Caco-2 (cell line): ENCODE data around the gene RALGDS. TPM values are rescaled to one million over a fixed set of nuclear protein-coding genes. Genes with fewer than 3 reads are reported as not detected.

Source experiments
- BruUV-seq: library from RNA; stranded (reverse); fragments of 400-500 nt; replicated peaks from 2 replicates; lab custom pipeline; 2021; lab: Mats Ljungman, UMichigan
- CTCF ChIA-PET: fragments of 300-600 bp; sonication (Branson Sonifier 250); formaldehyde crosslinking; loops from one replicate; lab custom pipeline; 2022; ENCODE audit warnings: antibody characterized with exemption; lab: Charles Lee
- POLR2A ChIA-PET: fragments of 300-600 bp; sonication (Branson Sonifier 250); formaldehyde crosslinking; loops from one replicate; lab custom pipeline; 2022; ENCODE audit warnings: antibody characterized with exemption; lab: Charles Lee
- DNase-seq, 2 experiments: peaks; one replicate each; pipeline versions ENCODE4 v3.0.0 to v3.0.0-alpha.2; 2020 to 2022
- H3K27me3 ChIP-seq: replicated peaks from 2 replicates; pipeline ENCODE4 v1.6.0; 2011; ENCODE audit warnings: low read length; ENCODE audit not compliant: control insufficient read depth, insufficient read depth
- H3K36me3 ChIP-seq: 2 replicates; pipeline ENCODE4 v1.5.1; 2011; ENCODE audit warnings: low read length; ENCODE audit not compliant: control insufficient read depth, insufficient read depth
- H3K4me1 ChIP-seq: fragments of 250-450 bp; sonication (Bioruptor Pico); 2 replicates; pipeline ENCODE4 v1.5.1; 2020; ENCODE audit warnings: mild to moderate bottlenecking
- H3K4me3 ChIP-seq: 2 replicates; pipeline ENCODE4 v1.5.1; 2011; ENCODE audit warnings: low read depth, mild to moderate bottlenecking, control low read depth, low read length
- H3K9me3 ChIP-seq: fragments of 250-450 bp; sonication (Bioruptor Pico); 2 replicates; pipeline ENCODE4 v1.5.1; 2020; ENCODE audit warnings: mild to moderate bottlenecking, moderate library complexity
- H3K27ac Mint-ChIP-seq: one replicate; pipeline ENCODE4 v1.8.0; 2022; ENCODE audit warnings: mixed read lengths; ENCODE audit not compliant: unreplicated experiment
- H3K27me3 Mint-ChIP-seq: one replicate; pipeline ENCODE4 v1.8.0; 2022; ENCODE audit warnings: mixed read lengths; ENCODE audit not compliant: insufficient read depth, unreplicated experiment
- H3K36me3 Mint-ChIP-seq: one replicate; pipeline ENCODE4 v1.8.0; 2022; ENCODE audit warnings: mild to moderate bottlenecking, mixed read lengths; ENCODE audit not compliant: insufficient read depth, unreplicated experiment
- H3K4me1 Mint-ChIP-seq: one replicate; pipeline ENCODE4 v1.8.0; 2022; ENCODE audit warnings: low read depth, mixed read lengths; ENCODE audit not compliant: unreplicated experiment
- H3K4me3 Mint-ChIP-seq: one replicate; pipeline ENCODE4 v1.8.0; 2022; ENCODE audit warnings: mild to moderate bottlenecking, moderate library complexity, mixed read lengths; ENCODE audit not compliant: unreplicated experiment
- H3K9me3 Mint-ChIP-seq: one replicate; pipeline ENCODE4 v1.8.0; 2022; ENCODE audit warnings: mixed read lengths; ENCODE audit not compliant: unreplicated experiment
- CTCF ChIP-seq, 2 experiments: fragments of 200-600 bp in 1 of 2; IDR thresholded peaks; 1 replicate in 1 of 2; 2 replicates in 1 of 2; pipeline versions ENCODE4 v1.5.1 to v1.8.0; 2011 to 2022; ENCODE audit warnings: antibody characterized with exemption in 1 of 2, control low read depth in 1 of 2, inconsistent platforms in 1 of 2, low read depth in 1 of 2, low read length in 1 of 2, mild to moderate bottlenecking in 1 of 2, moderate library complexity in 1 of 2; ENCODE audit not compliant: insufficient read depth in 1 of 2, severe bottlenecking in 1 of 2, unreplicated experiment in 1 of 2
- intact Hi-C: fragments of 100-400 bp; cut with micrococcal nuclease; formaldehyde crosslinking; loops from one replicate; pipeline ENCODE4 v1.10.0; 2022; ENCODE audit not compliant: unreplicated experiment
- total RNA-seq: library from RNA; stranded (reverse); gene quantifications from 2 replicates; pipeline ENCODE4 v1.2.3, GENCODE V29; 2022

RALGDS gene
- total RNA-seq, 1 experiment from 2014 or later, result 18.7 TPM

DNA sequence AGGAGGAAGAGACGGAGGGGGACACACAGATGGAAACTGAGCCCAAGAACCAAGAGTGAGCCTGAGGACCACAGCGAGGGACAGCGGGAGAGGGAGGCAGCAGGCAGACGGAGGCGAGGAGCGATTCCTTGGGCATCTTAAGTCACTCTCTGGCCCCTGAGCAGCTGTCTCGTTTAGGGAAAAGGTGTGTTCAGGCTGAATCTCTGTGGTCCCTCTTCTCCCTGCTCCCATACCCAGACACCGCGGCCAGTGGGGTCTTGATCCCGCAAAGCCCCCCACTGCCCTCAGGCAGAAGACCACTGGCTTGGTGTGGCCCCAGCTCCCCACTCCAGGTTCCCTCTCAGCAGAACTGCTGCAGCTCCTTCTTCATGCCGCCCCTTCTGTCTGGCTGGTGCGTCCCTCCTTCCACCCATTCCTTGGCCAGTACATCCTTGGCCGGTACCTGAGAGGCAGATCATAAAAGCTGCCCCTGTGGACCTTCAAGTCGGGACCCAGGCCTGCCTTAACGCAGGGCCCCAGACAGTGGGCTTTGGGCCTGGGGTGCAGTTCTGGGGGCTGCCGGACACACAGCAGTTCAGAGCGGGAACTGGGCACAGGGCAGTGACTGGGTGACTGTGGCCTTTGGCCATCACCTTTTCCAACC lies 5.8 kb upstream of the RALGDS start:
- Mint-ChIP-seq H3K4me1 (peaks cover 20% of the 10 kb centered on the region), H3K36me3 (peaks cover 1% of the 10 kb centered on the region), H3K27me3 (no peaks in the 10 kb centered on the region), H3K4me3 (no peak overlapping the region), H3K27ac (no peak overlapping the region), H3K9me3 (no peaks in the 10 kb centered on the region)
- TF ChIP-seq CTCF (IDR thresholded peaks at IDR 0.05; ENCODE audit: insufficient read depth in 1 of 2, low read depth in 1 of 2, low read length in 1 of 2, severe bottlenecking in 1 of 2, unreplicated experiment in 1 of 2), result no peak
- no TSS peak for BruUV-seq
- intact Hi-C loops, result no loop called here
- H3K27me3 ChIP-seq, result no peaks in the 10 kb centered on the region
- CTCF ChIA-PET, result no interaction called here
- H3K4me1 ChIP-seq, result peaks cover 11% of the 10 kb centered on the region
- H3K4me3 ChIP-seq, result no peak overlapping the region
- no peaks in the 10 kb centered on the region for H3K9me3 ChIP-seq
- no peaks in the 10 kb centered on the region for H3K36me3 ChIP-seq
- POLR2A ChIA-PET, result no interaction called here
- no peak for DNase-seq

GRCh38 chr9:133125941-133126696 lies 5.1 kb upstream of the RALGDS start:
- Mint-ChIP-seq H3K9me3 (no peaks in the 10 kb centered on the region), H3K4me1 (peaks cover 24% of the 10 kb centered on the region), H3K36me3 (peaks cover 7% of the 10 kb centered on the region), H3K4me3 (no peak overlapping the region), H3K27ac (no peak overlapping the region), H3K27me3 (no peaks in the 10 kb centered on the region)
- DNase-seq, result no peak
- no peak for TF ChIP-seq CTCF (IDR thresholded peaks at IDR 0.05; ENCODE audit: insufficient read depth in 1 of 2, low read depth in 1 of 2, low read length in 1 of 2, severe bottlenecking in 1 of 2, unreplicated experiment in 1 of 2)
- Histone ChIP-seq H3K36me3 (no peaks in the 10 kb centered on the region), H3K27me3 (no peaks in the 10 kb centered on the region), H3K4me3 (no peak overlapping the region), H3K4me1 (peaks cover 16% of the 10 kb centered on the region), H3K9me3 (no peaks in the 10 kb centered on the region)
- no TSS peak for BruUV-seq
- ChIA-PET POLR2A (interaction anchor here (0.5 kb wide), 1 partner anchor 23 kb away, joined by 3 read pairs; no protein-coding TSS in a partner anchor), CTCF (no interaction called here)
- intact Hi-C loops, result no loop called here

DNA sequence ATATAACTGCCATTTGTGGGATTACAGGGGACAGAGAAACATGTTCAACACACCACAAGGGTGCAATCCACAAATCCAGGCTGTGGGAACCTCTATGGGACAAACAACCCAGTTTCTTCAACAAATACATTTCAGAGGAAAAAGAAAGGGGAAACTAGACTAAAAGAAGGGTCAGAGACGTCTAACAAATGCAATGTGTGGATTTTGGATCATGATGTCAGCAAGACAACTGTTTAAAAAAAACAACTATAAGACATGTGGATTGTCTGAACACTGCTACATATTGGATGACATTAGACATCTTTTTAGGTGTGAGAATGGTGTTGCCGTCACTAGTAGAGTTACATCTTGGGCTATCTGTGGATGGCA lies 3.9 kb upstream of the RALGDS start:
- CTCF ChIA-PET, result no interaction called here

More for the DNA sequence above, 3.9 kb upstream of the RALGDS start:
- BruUV-seq, result no TSS peak
- POLR2A ChIA-PET, result no interaction called here
- Histone ChIP-seq H3K27me3 (no peaks in the 10 kb centered on the region), H3K36me3 (no peaks in the 10 kb centered on the region), H3K4me3 (no peak overlapping the region), H3K4me1 (peaks cover 18% of the 10 kb centered on the region), H3K9me3 (no peaks in the 10 kb centered on the region)
- H3K9me3 Mint-ChIP-seq, result no peaks in the 10 kb centered on the region
- intact Hi-C loops, result no loop called here
- peaks cover 15% of the 10 kb centered on the region for H3K36me3 Mint-ChIP-seq
- H3K4me3 Mint-ChIP-seq, result no peak overlapping the region
- peaks cover 24% of the 10 kb centered on the region for H3K4me1 Mint-ChIP-seq
- no peaks in the 10 kb centered on the region for H3K27me3 Mint-ChIP-seq
- DNase-seq, result no peak
- H3K27ac Mint-ChIP-seq, result no peak overlapping the region
- TF ChIP-seq CTCF (IDR thresholded peaks at IDR 0.05; ENCODE audit: insufficient read depth in 1 of 2, low read depth in 1 of 2, low read length in 1 of 2, severe bottlenecking in 1 of 2, unreplicated experiment in 1 of 2), result no peak
